MM.1S (cell line): ENCODE data around the gene TSHZ3.

Experiments
- DNase-seq: peaks from one replicate; pipeline ENCODE4 v3.0.0-alpha.2; 2015
- H2AFZ ChIP-seq: fragments of 300-600 bp; sonication (generic); 2 replicates; pipeline ENCODE4 v1.6.0; 2016; ENCODE audit warnings: antibody characterized with exemption, low read length
- H3F3A ChIP-seq: fragments of 300-600 bp; sonication (generic); 2 replicates; pipeline ENCODE4 v1.6.1; 2016; ENCODE audit warnings: mild to moderate bottlenecking, antibody characterized with exemption, low read length, moderate library complexity, mixed read lengths; ENCODE audit not compliant: insufficient read depth
- H3K27ac ChIP-seq: fragments of 300-600 bp; sonication (generic); 2 replicates; pipeline ENCODE4 v1.5.1; 2016; ENCODE audit warnings: mild to moderate bottlenecking, low read length
- H3K27me3 ChIP-seq: fragments of 300-600 bp; sonication (generic); replicated peaks from 2 replicates; pipeline ENCODE4 v1.6.0; 2016; ENCODE audit warnings: low read length; ENCODE audit not compliant: insufficient read depth
- H3K36me3 ChIP-seq: fragments of 300-600 bp; sonication (generic); replicated peaks from 2 replicates; pipeline ENCODE4 v1.6.1; 2016; ENCODE audit warnings: mild to moderate bottlenecking, low read length, mixed read lengths; ENCODE audit not compliant: insufficient read depth
- H3K4me1 ChIP-seq: fragments of 300-600 bp; sonication (generic); 2 replicates; pipeline ENCODE4 v1.6.1; 2016; ENCODE audit warnings: low read length, mixed read lengths
- H3K4me2 ChIP-seq: fragments of 300-600 bp; sonication (generic); 2 replicates; pipeline ENCODE4 v1.6.0; 2016; ENCODE audit warnings: low read depth, low read length
- H3K4me3 ChIP-seq: fragments of 300-600 bp; sonication (generic); 2 replicates; pipeline ENCODE4 v1.5.1; 2016; ENCODE audit warnings: low read length, mixed read lengths
- H3K79me2 ChIP-seq: fragments of 300-600 bp; sonication (generic); 2 replicates; pipeline ENCODE4 v1.6.1; 2016; ENCODE audit warnings: mixed run types, low read length, mixed read lengths
- H3K9ac ChIP-seq: fragments of 300-600 bp; sonication (generic); 2 replicates; pipeline ENCODE4 v1.6.1; 2016; ENCODE audit warnings: low read length, mixed read lengths
- H3K9me2 ChIP-seq: fragments of 300-600 bp; sonication (generic); replicated peaks from 2 replicates; pipeline ENCODE4 v1.6.1; 2016; ENCODE audit warnings: mild to moderate bottlenecking, low read length, mixed read lengths; ENCODE audit not compliant: insufficient read depth
- H3K9me3 ChIP-seq: fragments of 300-600 bp; sonication (generic); replicated peaks from 2 replicates; pipeline ENCODE4 v1.6.1; 2016; ENCODE audit warnings: mild to moderate bottlenecking, low read length, mixed read lengths; ENCODE audit not compliant: insufficient read depth
- H4K20me1 ChIP-seq: fragments of 300-600 bp; sonication (generic); 2 replicates; pipeline ENCODE4 v1.6.1; 2016; ENCODE audit warnings: mild to moderate bottlenecking, low read length, moderate library complexity, mixed read lengths; ENCODE audit not compliant: insufficient read depth
- EZH2 ChIP-seq: fragments of 300-600 bp; sonication (generic); optimal IDR thresholded peaks from 2 replicates; pipeline ENCODE3; 2017; ENCODE audit warnings: low read depth, mild to moderate bottlenecking, antibody characterized with exemption, low read length, mixed read lengths
- EZH2phosphoT487 ChIP-seq: fragments of 300-600 bp; sonication (generic); IDR thresholded peaks from 2 replicates; pipeline ENCODE4 v1.6.1; 2018; ENCODE audit warnings: antibody characterized with exemption, low read length
- TF ChIP-seq, protein P1 (sequence below): fragments of 300-600 bp; sonication (generic); IDR thresholded peaks from 2 replicates; pipeline ENCODE4 v1.5.1; 2016; ENCODE audit warnings: antibody characterized with exemption, low read length, mixed read lengths

TSHZ3 gene

GRCh38 chr19:31350693-31351055 is 1.4 kb upstream of the TSHZ3 start:
- no peak overlapping the region for H3K4me2 ChIP-seq
- no peak overlapping the region for H3K4me3 ChIP-seq
- H2AFZ ChIP-seq: no peak overlapping the region
- H4K20me1 ChIP-seq: no peaks in the 10 kb centered on the region
- no peak overlapping the region for H3K27ac ChIP-seq
- no peaks in the 10 kb centered on the region for H3K36me3 ChIP-seq
- no peaks in the 10 kb centered on the region for H3K9me3 ChIP-seq
- no peaks in the 10 kb centered on the region for H3K4me1 ChIP-seq
- no peaks in the 10 kb centered on the region for H3F3A ChIP-seq
- no peak for DNase-seq
- H3K27me3 ChIP-seq: peaks cover 54% of the 10 kb centered on the region
- no peak for TF ChIP-seq EZH2
- TF ChIP-seq EZH2phosphoT487: no peak
- TF ChIP-seq, protein P1, sequence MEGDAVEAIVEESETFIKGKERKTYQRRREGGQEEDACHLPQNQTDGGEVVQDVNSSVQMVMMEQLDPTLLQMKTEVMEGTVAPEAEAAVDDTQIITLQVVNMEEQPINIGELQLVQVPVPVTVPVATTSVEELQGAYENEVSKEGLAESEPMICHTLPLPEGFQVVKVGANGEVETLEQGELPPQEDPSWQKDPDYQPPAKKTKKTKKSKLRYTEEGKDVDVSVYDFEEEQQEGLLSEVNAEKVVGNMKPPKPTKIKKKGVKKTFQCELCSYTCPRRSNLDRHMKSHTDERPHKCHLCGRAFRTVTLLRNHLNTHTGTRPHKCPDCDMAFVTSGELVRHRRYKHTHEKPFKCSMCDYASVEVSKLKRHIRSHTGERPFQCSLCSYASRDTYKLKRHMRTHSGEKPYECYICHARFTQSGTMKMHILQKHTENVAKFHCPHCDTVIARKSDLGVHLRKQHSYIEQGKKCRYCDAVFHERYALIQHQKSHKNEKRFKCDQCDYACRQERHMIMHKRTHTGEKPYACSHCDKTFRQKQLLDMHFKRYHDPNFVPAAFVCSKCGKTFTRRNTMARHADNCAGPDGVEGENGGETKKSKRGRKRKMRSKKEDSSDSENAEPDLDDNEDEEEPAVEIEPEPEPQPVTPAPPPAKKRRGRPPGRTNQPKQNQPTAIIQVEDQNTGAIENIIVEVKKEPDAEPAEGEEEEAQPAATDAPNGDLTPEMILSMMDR: no peak
- H3K79me2 ChIP-seq: no peaks in the 10 kb centered on the region
- H3K9me2 ChIP-seq: no peaks in the 10 kb centered on the region
- no peak overlapping the region for H3K9ac ChIP-seq

- no peak for DNase-seq
- Histone ChIP-seq H3K9me3 (no peaks in the 10 kb centered on the region), H3K4me2 (no peak overlapping the region), H3K4me1 (no peaks in the 10 kb centered on the region), H3K36me3 (no peaks in the 10 kb centered on the region), H2AFZ (no peak overlapping the region), H3K79me2 (no peaks in the 10 kb centered on the region), H3K27me3 (peaks cover 54% of the 10 kb centered on the region), H4K20me1 (no peaks in the 10 kb centered on the region), H3F3A (no peaks in the 10 kb centered on the region), H3K9me2 (no peaks in the 10 kb centered on the region), H3K27ac (no peak overlapping the region), H3K9ac (no peak overlapping the region), H3K4me3 (no peak overlapping the region)
- TF ChIP-seq EZH2: no peak
- TF ChIP-seq, protein P1: no peak
- no peak for TF ChIP-seq EZH2phosphoT487
These were observed 927 bp upstream of the TSHZ3 start for GRCh38 chr19:31350033-31350692.

DNA sequence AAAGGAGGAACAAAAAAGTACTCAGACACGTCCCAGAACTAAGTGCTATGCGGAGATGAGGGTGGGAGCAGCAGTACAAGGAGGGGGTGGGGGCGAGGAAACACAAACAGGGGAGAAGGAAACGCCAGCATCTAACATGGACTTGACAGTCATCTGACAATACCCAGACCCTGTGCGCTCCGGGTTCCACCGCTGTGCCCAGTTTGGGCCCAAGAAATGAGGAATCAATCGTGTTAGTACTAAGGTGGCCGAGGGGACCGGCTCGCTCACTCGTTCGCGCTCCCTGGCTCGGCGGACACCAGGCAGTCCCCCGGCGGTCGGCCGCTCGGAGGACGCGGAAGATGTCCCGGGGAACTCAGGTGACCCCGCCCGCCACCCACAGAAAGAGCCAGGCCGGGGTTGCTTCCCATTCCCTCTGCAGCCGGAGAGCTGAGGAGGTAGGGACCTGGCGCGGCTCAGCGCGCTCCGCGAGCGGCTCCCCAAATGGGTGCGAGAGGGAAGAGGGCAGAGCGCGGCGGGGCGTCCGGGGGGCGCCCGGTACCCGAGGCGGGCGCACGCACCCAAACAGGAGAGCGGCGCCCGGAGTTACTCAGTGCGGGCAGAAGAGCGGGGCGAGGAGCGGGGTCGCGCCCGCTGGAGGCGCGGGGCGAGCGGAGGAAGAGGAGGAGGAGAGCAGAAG is 616 bp downstream of the TSHZ3 start:
- Histone ChIP-seq H3K4me3 (no peak overlapping the region), H3K79me2 (no peaks in the 10 kb centered on the region), H3K27me3 (peaks cover 54% of the 10 kb centered on the region), H3K36me3 (no peaks in the 10 kb centered on the region), H3K27ac (no peak overlapping the region), H3K4me2 (no peak overlapping the region), H3K9me2 (no peaks in the 10 kb centered on the region), H3K4me1 (no peaks in the 10 kb centered on the region), H3F3A (no peaks in the 10 kb centered on the region), H3K9ac (no peak overlapping the region), H3K9me3 (no peaks in the 10 kb centered on the region), H2AFZ (no peak overlapping the region), H4K20me1 (no peaks in the 10 kb centered on the region)
- TF ChIP-seq EZH2phosphoT487 (no peak), EZH2 (no peak)
- TF ChIP-seq, protein P1: no peak
- no peak for DNase-seq
